Esophagus squamous epithelium (tissue), 4 donors: ENCODE data around the gene SV2C.

Experiments used
- CTCF ChIP-seq, 6 experiments: fragments of 450-650 bp in 4 of 6; fragments of 200-600 bp in 2 of 6; sonication (generic) in 2 of 6; IDR thresholded peaks; one replicate each; pipeline ENCODE4 v1.5.1; 2016 to 2019; ENCODE audit warnings: antibody characterized with exemption in 6 of 6, mild to moderate bottlenecking in 4 of 6, moderate library complexity in 4 of 6
- POLR2A ChIP-seq, 4 donors: fragments of 450-650 bp; IDR thresholded peaks; one replicate each; pipeline ENCODE4 v1.6.1; 2017; ENCODE audit warnings: antibody characterized with exemption in 4 of 4, mild to moderate bottlenecking in 4 of 4, moderate library complexity in 3 of 4

- TF ChIP-seq CTCF (IDR thresholded peaks at IDR 0.05), result no peak
- no peak for TF ChIP-seq POLR2A (IDR thresholded peaks at IDR 0.05)
These were observed 111.2 kb downstream of the SV2C start for GRCh38 chr5:76194340-76194739.
